Islet of Langerhans (tissue), 1 donor: ENCODE results near the gene MAGEB18.

Experiments
- FAIRE-seq: peaks from one replicate; lab custom pipeline; 2011; peaks lifted over from hg19 to GRCh38; lab: Jason Lieb, UNC

MAGEB18 gene

DNA sequence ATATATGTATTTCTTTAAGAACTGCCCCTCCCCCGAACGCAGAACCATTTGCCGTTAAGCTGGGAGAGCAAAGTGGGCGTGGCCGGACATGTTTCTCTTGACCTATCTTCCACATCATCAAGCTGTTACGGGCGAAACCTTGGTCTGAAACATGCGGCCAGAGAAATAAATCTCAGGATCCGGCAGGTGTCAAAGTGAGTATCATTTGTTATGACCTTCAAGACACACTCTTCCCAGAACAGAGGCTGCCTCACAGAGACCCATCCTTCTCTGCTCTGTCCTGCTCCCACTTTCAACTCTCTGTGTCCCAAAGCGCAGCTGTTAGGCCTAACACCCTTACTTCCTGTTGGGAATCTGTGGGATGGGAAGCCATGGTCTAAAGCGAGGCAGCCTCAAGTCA, at the start of gene MAGEB18:
Gene MAGEB18 (plus strand): TSS at position 70 of the 400 bp plus-strand sequence. CDS start 643 bp downstream, outside the sequence.
- FAIRE-seq = no peak

DNA sequence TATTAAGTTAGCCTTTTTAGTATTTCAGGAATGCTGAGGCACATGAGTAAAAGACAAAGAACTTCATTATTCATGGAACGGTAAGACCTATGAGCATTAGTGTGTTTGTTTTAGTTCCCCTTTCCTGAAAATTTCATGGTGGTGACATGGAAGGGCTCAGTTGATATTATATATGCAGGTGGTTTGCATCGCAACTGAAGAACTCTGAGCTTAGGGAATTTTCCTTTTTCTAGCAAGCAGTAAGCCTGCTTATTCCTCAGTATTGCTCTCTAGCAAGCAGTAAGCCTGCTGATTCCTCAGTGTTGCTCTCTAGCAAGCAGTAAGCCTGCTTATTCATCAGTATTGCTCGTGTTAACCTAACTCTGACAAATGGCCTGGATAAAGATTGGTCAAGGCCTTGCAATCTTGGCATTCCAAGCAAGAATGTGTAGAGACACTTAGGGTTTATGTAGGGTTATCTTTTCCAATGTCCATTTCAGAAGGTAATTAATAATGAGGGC, 37.7 kb upstream of the MAGEB18 start:
- FAIRE-seq = no peak

DNA sequence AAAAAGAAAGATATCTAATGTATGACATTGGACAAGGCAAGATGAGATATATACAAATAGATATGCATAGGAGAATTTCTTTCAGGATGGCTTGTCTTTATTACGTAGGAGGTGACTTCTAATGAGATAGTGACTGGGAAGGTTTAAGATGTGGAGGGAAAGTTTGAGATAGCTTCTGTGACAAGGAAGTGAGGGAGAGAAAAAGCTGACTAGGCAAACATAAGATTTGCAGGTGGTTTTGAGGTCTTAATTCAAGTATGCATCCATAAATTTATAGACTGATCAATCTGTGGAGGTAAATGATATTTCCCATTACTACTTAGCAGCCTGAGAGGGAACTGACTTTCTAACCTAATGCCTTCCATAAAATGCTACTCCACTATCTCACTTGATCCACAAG, 29.0 kb upstream of the MAGEB18 start:
- FAIRE-seq = no peak

DNA sequence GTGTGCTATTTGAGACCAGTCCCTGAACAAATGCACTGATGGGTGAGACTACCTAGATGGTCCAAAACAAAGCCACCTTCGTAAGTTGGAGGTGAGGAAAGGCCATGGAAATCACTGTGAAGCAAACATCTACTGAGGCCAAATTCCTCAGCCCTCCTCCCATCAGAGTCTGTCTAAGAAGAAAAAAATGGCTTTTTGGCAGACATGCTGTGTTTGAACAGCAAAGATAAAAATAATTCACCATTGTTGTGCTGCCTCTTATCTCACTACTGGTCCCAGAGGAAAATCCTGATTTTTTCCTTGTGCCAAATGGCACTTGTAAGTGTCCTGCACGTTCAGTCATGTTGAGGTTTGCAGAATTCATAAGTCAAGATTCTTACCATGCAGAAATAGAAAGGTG, 7.9 kb downstream of the MAGEB18 start:
- FAIRE-seq = no peak

DNA sequence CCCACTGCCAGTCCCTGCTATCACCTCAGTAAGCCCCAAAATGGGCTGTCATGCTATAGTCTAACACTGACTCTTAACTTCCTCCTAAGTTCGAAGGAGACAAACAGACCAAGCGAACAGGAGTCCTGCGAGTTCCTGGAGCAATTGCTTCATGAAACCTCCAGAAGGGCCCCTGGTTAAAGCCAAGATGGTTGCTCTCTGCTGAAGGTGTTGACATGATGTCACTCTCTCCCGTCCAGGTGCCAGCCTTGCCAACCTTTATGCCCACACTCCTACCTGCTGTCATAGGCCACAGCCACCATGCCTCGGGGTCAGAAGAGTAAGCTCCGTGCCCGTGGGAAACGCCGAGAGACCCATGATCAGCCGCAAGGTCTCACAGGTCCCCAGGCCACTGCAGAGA, 22.2 kb downstream of the MAGEB18 start, which contains the start of gene MAGEB6B:
Gene MAGEB6B (plus strand): TSS at position 301 of the 400 bp plus-strand sequence. CDS start 0 bp downstream, at position 301.
- FAIRE-seq = no peak
